HG03108 (cell line): ENCODE results near the gene PLA2G5.
"Not testable (repeated sequence)": the region's sequence is repeated elsewhere in the genome, so short reads cannot be mapped to it uniquely, and the experiment has no call there.

ENCODE experiments used
- ATAC-seq: cut with Tn5 transposase; IDR thresholded peaks from one replicate; pipeline ENCODE4 v1.9.1; 2021; ENCODE audit warnings: moderate library complexity; ENCODE audit not compliant: unreplicated experiment

Gene PLA2G5, protein sequence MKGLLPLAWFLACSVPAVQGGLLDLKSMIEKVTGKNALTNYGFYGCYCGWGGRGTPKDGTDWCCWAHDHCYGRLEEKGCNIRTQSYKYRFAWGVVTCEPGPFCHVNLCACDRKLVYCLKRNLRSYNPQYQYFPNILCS

GRCh38 chr1:20069874-20070273, at the start of gene PLA2G5:
TSS of gene PLA2G5 (plus strand) at chr1:20070194. CDS start at chr1:20084831, 14,637 bp downstream.
- ATAC-seq: no peak

DNA sequence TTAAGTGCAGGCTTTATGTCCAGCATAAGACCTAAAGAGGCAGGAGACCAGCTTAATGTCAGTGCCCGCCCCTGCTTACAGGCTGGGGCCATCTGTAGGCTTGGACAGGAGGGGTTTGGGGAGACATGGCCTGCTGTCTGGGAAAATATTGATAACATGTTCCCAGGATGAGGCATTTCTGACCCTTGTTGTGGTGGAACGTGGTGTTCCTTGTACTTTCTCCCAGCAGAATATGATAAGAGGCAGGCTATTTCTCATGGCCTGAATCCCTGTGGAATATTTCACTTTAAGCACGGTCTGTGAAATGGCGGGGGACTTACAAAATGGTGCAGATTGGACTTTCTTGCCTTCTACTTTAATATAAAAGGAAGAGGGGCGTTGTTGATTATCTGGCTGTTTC, 41.9 kb upstream of the PLA2G5 start:
- no peak for ATAC-seq

DNA sequence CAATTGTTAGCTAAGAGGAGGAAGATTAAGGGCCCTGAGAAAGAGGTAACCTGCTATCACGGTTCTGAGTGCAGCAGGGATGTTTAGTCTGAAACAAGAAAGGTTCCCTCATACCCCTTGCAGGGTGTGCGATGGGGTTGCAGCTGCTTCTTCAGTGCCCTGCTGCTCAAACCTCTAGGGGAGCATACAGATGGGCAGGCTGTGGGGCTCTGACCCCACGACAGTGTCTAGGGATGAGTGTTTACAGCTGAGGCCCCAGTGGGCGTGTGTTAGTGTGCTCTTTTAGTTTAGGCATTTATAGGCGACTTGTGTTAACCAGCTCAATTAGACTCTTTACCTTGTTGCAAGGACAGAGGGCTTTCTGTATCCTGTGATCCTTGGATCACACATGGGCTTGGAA, 41.3 kb upstream of the PLA2G5 start:
- ATAC-seq: no peak

- ATAC-seq: no peak
These were observed 40.6 kb upstream of the PLA2G5 start for GRCh38 chr1:20029178-20029912.

DNA sequence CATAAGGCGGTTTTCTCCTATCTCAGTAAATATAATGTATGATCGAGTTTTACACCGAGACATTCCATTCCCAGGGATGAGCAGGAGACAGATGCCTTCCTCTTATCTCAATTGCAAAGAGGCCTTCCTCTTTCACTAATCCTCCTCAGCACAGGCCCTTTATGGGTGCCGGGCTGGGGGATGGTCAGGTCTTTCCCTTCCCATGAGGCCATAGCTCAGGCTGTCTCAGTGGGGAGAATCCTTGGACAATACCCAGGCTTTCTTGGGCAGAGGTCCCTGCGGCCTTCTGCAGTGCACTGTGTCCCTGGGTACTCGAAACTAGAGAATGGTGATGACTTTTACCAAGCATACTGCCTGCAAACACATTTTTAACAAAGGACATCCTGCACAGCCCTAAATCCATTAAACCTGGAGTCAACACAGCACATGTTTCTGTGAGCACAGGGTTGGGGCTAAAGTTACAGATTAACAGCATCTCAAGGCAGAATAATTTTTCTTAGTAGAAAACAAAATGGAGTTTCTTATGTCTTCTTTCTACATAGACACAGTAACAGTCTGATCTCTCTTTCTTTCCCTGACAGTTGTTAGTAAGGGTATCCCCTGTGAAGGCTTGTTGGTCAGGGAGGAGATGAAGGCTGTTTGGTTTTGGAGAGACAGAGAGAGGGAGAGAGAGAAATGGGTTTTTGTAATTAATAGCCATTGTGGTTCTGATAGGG, 39.4 kb upstream of the PLA2G5 start:
- ATAC-seq: not testable (repeated sequence)

DNA sequence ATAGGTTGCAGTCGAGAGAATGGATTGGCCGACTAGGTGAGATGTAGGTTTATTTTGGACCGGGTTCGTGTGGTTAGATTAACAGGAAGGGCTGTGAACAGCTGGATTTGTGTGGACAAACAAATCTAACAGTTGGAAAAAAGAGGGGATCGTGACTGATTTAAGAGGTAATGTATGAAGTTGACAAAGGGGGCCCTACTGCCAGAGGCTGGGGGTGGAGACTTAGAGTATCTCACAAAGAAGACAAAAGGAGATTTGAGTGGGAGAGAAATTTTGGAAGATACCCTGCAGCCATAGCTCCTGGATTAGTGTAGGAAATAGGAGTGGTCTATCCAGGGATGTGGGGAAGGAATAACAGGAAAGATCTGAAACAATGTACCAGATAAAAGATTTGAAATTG, 38.8 kb upstream of the PLA2G5 start:
- no peak for ATAC-seq

DNA sequence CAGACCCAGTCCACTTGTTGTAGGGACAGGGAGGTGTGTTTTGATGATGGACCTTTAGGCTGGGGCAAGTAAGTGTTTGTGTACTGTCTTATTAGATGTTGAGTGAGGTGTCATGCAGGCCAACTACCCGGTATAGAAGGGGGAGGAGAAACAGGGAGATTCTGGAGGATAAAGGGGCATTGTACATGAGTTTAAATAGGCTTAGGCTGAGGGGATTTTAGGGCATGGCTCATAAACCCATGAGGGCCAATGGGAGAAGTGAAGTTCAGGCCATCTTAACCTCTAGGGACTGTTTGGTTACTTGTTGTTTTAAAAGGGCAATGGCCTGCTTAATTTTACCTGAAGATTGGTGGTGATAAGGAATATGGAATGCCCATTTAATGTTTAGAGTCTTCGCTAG, 38.2 kb upstream of the PLA2G5 start:
- ATAC-seq: no peak

- ATAC-seq: no peak
These were observed 37.6 kb upstream of the PLA2G5 start for GRCh38 chr1:20032425-20032824.

GRCh38 chr1:20033420-20033819, 36.6 kb upstream of the PLA2G5 start:
- ATAC-seq: no peak

- ATAC-seq: no peak
These were observed 34.9 kb upstream of the PLA2G5 start for GRCh38 chr1:20035114-20035513.

GRCh38 chr1:20037877-20038276, 32.1 kb upstream of the PLA2G5 start:
- ATAC-seq: no peak

- no peak for ATAC-seq
These were observed 22.9 kb upstream of the PLA2G5 start for GRCh38 chr1:20047096-20047495.

DNA sequence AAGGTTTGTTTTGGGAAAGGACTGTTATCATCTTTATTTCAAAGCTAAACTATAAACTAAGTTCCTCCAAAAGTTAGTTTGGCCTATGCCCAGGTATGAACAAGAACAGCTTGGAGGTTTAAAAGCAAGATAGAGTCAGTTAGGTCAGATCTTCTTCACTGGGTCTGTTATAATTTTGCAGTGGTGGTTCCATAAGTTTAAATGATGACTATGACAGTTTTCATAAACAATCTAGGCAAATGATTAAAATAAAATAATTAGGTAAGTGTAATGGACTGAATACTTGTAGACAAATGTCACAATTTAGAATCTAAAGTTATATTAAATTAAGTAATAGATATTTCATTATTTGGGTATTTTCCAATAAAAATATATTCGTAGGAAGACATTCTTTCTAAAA, 21.4 kb upstream of the PLA2G5 start:
- no peak for ATAC-seq

GRCh38 chr1:20049056-20049798, 20.8 kb upstream of the PLA2G5 start:
- ATAC-seq: not testable (repeated sequence)

- ATAC-seq: no peak
These were observed 18.7 kb upstream of the PLA2G5 start for GRCh38 chr1:20051218-20051829.

GRCh38 chr1:20052386-20052785, 17.6 kb upstream of the PLA2G5 start:
- ATAC-seq: no peak

GRCh38 chr1:20057886-20058420, 12.0 kb upstream of the PLA2G5 start:
- no peak for ATAC-seq

GRCh38 chr1:20058531-20058930, 11.5 kb upstream of the PLA2G5 start:
- no peak for ATAC-seq

DNA sequence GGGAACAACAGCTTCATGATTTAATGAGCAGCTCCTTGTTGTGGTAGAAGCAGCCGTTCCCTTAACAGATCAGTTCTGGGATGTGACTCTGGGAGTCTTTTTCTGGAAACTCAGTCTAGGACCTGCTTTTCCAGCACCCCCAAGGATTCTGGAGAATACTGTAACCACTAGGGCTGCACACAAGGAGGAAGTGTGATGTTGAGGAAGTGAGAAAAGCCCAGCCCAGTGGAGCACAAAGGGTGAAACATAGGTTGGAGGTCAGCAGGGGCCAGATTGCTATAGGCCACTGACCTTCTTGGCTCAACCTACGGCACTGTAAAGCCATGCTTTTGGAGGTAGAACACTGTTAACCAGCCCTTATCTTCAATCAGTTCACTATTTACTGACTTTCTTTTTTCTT, 10.1 kb upstream of the PLA2G5 start:
- no peak for ATAC-seq

- ATAC-seq: not testable (repeated sequence)
These were observed 9.2 kb upstream of the PLA2G5 start for GRCh38 chr1:20060791-20061190.

DNA sequence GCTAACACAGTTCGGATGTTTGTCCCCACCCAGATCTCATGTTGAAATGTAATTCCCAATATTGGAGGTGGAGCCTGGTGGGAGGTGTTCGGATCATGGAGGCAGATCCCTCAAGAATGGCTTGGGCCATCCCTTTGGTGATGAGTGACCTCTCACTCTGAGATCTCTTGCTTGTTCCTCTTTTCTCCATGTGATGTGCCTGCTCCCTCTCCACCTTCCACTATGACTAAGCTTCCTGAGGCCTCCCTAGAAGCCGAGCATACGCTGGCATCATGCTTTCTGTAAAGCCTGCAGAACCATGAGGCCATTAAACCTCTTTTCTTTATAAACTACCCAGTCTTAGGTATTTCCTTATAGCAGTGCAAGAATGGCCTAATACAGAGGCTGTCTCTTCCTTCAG, 8.1 kb upstream of the PLA2G5 start:
- no peak for ATAC-seq
